B cell (primary cell): ENCODE results near the gene QSOX1. TPM values are rescaled to one million over a fixed set of nuclear protein-coding genes. Genes with fewer than 3 reads are reported as not detected.

ENCODE experiments used
- ATAC-seq: fragments of 200-7000 bp; cut with Tn5 transposase; one replicate; pipeline ENCODE4 v1.10.0; 2021; ENCODE audit warnings: low read depth, mild to moderate bottlenecking, moderate number of reproducible peaks, moderate library complexity
- CTCF ChIA-PET: fragments of 350-600 bp; sonication (Branson Sonifier 250); formaldehyde crosslinking; loops from one replicate; lab custom pipeline; 2021; ENCODE audit warnings: antibody characterized with exemption, inconsistent platforms; lab: Charles Lee
- POLR2A ChIA-PET: fragments of 350-600 bp; sonication (Branson Sonifier 250); formaldehyde crosslinking; loops from one replicate; lab custom pipeline; 2021; ENCODE audit warnings: antibody characterized with exemption; lab: Charles Lee
- DNase-seq: peaks from one replicate; pipeline ENCODE4 v3.0.0; 2013
- H2AFZ ChIP-seq: 2 replicates; pipeline ENCODE4 v1.6.1; 2012; ENCODE audit warnings: mild to moderate bottlenecking, low read depth, low read length; ENCODE audit not compliant: insufficient read depth, poor library complexity, severe bottlenecking
- H3K27ac ChIP-seq, 2 donors: 1 replicate in 1 of 2; 2 replicates in 1 of 2; pipeline ENCODE4 v1.5.1; 2012 to 2013; ENCODE audit warnings: low read length in 2 of 2, mild to moderate bottlenecking in 2 of 2, moderate library complexity in 1 of 2
- H3K27me3 ChIP-seq, 4 experiments: fragments of 200-600 bp in 1 of 4; sonication (generic) in 1 of 4; replicated peaks in 1 of 4; 1 replicate in 2 of 4; 2 replicates in 2 of 4; pipeline versions ENCODE4 v1.6.1 to v1.7.0; 2013 to 2016; ENCODE audit warnings: low read length in 3 of 4, mild to moderate bottlenecking in 2 of 4, mixed read lengths in 1 of 4, moderate library complexity in 1 of 4; ENCODE audit not compliant: insufficient read depth in 4 of 4, control insufficient read depth in 3 of 4; ENCODE audit errors: control extremely low read depth in 1 of 4
- H3K36me3 ChIP-seq, 2 experiments: replicated peaks in 1 of 2; 1 replicate in 1 of 2; 2 replicates in 1 of 2; pipeline versions ENCODE4 v1.6.1 to v1.7.1; 2013; ENCODE audit warnings: low read length in 1 of 2; ENCODE audit not compliant: insufficient read depth in 2 of 2, control insufficient read depth in 1 of 2; ENCODE audit errors: control extremely low read depth in 1 of 2, extremely low read depth in 1 of 2
- H3K4me1 ChIP-seq, 2 donors: fragments of 200-600 bp in 1 of 2; sonication (generic) in 1 of 2; 1 replicate in 1 of 2; 2 replicates in 1 of 2; pipeline versions ENCODE4 v1.5.1 to v1.6.1; 2013 to 2017; ENCODE audit warnings: low read length in 2 of 2; ENCODE audit not compliant: control insufficient read depth in 2 of 2, insufficient read depth in 2 of 2
- H3K4me2 ChIP-seq: replicated peaks from 2 replicates; pipeline ENCODE3; 2012; ENCODE audit warnings: mild to moderate bottlenecking, low read depth, low read length; ENCODE audit not compliant: poor library complexity, severe bottlenecking
- H3K4me3 ChIP-seq, 5 experiments: fragments of 200-600 bp in 1 of 5; sonication (generic) in 1 of 5; 1 replicate in 3 of 5; 2 replicates in 2 of 5; pipeline versions ENCODE4 v1.5.1 to v1.7.0; 2011 to 2016; ENCODE audit warnings: low read length in 4 of 5, mild to moderate bottlenecking in 4 of 5, low read depth in 2 of 5, control low read depth in 1 of 5, moderate library complexity in 1 of 5; ENCODE audit not compliant: insufficient read depth in 1 of 5; ENCODE audit errors: control extremely low read depth in 1 of 5, extremely low read depth in 1 of 5
- H3K79me2 ChIP-seq: fragments of 200-600 bp; sonication (generic); one replicate; pipeline ENCODE4 v1.6.0; 2016; ENCODE audit warnings: low read length; ENCODE audit not compliant: control insufficient read depth, insufficient read depth
- H3K9ac ChIP-seq: fragments of 200-600 bp; sonication (generic); 2 replicates; pipeline ENCODE4 v1.6.1; 2017; ENCODE audit warnings: mild to moderate bottlenecking, low read length, moderate library complexity
- H3K9me3 ChIP-seq, 3 donors: one replicate each; pipeline versions ENCODE4 v1.6.1 to v1.7.1; 2013; ENCODE audit warnings: low read length in 2 of 3; ENCODE audit not compliant: control insufficient read depth in 2 of 3, insufficient read depth in 1 of 3; ENCODE audit errors: control extremely low read depth in 1 of 3
- H4K20me1 ChIP-seq: 2 replicates; pipeline ENCODE4 v1.6.0; 2012; ENCODE audit warnings: mild to moderate bottlenecking, low read length; ENCODE audit not compliant: insufficient read depth, control insufficient read depth, poor library complexity, severe bottlenecking
- H3K27ac Mint-ChIP-seq: one replicate; pipeline ENCODE4 v1.8.0; 2021; ENCODE audit warnings: mixed read lengths
- H3K27me3 Mint-ChIP-seq: one replicate; pipeline ENCODE4 v1.8.0; 2021; ENCODE audit warnings: mixed read lengths
- H3K4me1 Mint-ChIP-seq: one replicate; pipeline ENCODE4 v1.8.0; 2021; ENCODE audit warnings: mixed read lengths
- H3K4me3 Mint-ChIP-seq: one replicate; pipeline ENCODE4 v1.8.0; 2021; ENCODE audit warnings: mixed read lengths
- H3K9me3 Mint-ChIP-seq: one replicate; pipeline ENCODE4 v1.8.0; 2022; ENCODE audit warnings: mixed read lengths; ENCODE audit not compliant: insufficient read depth
- CTCF ChIP-seq: fragments of 200-600 bp; IDR thresholded peaks from one replicate; pipeline ENCODE4 v1.8.0; 2022; ENCODE audit warnings: antibody characterized with exemption, mild to moderate bottlenecking
- EZH2 ChIP-seq: IDR thresholded peaks from 2 replicates; pipeline ENCODE4 v1.6.1; 2012; ENCODE audit warnings: borderline replicate concordance, low read depth, mild to moderate bottlenecking, moderate library complexity, low read length; ENCODE audit not compliant: insufficient read depth, poor library complexity, severe bottlenecking
- WGBS: methylation state at CpG from one replicate; pipeline ENCODE4 v1.1.5; 2013; ENCODE audit warnings: missing lambda C conversion rate; ENCODE audit not compliant: insufficient coverage; 5-methylcytosine and 5-hydroxymethylcytosine counted together
- intact Hi-C: fragments of 100-400 bp; cut with micrococcal nuclease; formaldehyde crosslinking; loops from one replicate; pipeline ENCODE4 v1.10.0; 2022
- polyA plus RNA-seq: library from polyadenylated mRNA; depleted of rRNA; stranded (reverse); fragments of >200 nt; gene quantifications from 2 replicates; pipeline ENCODE4 v1.2.3, GENCODE V29; 2012
- total RNA-seq, 2 donors: library from RNA; stranded (reverse); fragments of 120-200 nt in 1 of 2; gene quantifications; 1 replicate in 1 of 2; 2 replicates in 1 of 2; pipeline versions ENCODE4 v1.2.3 to v1.2.4, GENCODE V29; 2013 to 2022

The QSOX1 gene
- total and polyA plus RNA-seq, 2 donors (not counting 1 experiment from before 2014, with no cell fraction given), result 11.4 to 20.6 TPM

- Histone ChIP-seq H3K9ac (no peak overlapping the region), H3K4me3 (no peak overlapping the region), H3K4me2 (no peak overlapping the region), H3K27me3 (no peaks in the 10 kb centered on the region), H4K20me1 (no peaks in the 10 kb centered on the region), H3K27ac (no peak overlapping the region), H2AFZ (no peak overlapping the region), H3K36me3 (no peaks in the 10 kb centered on the region), H3K4me1 (no peaks in the 10 kb centered on the region), H3K79me2 (no peaks in the 10 kb centered on the region), H3K9me3 (no peaks in the 10 kb centered on the region)
- Mint-ChIP-seq H3K9me3 (no peaks in the 10 kb centered on the region), H3K4me1 (peaks cover 2% of the 10 kb centered on the region), H3K4me3 (no peak overlapping the region), H3K27ac (no peak overlapping the region), H3K27me3 (peaks cover 4% of the 10 kb centered on the region)
- 90% methylated on average over 12 of the region's 12 CpGs for WGBS
- intact Hi-C loops, result no loop called here
- CTCF ChIA-PET, result no interaction called here
- DNase-seq (no peak), ATAC-seq (no peak)
- POLR2A ChIA-PET, result no interaction called here
- TF ChIP-seq EZH2 (no peak), CTCF (no peak)
Observed at GRCh38 chr1:180211156-180211859, 56.6 kb downstream of the QSOX1 start.

- no peaks in the 10 kb centered on the region for H3K79me2 ChIP-seq
- intact Hi-C loops, result no loop called here
- ATAC-seq (no peak), DNase-seq (no peak)
- 91% methylated on average over 5 of the region's 8 CpGs for WGBS
- Mint-ChIP-seq H3K4me3 (no peak overlapping the region), H3K27ac (no peak overlapping the region), H3K9me3 (no peaks in the 10 kb centered on the region), H3K27me3 (peaks cover 4% of the 10 kb centered on the region), H3K4me1 (peaks cover 2% of the 10 kb centered on the region)
- no peak overlapping the region for H3K4me3 ChIP-seq
- H3K9ac ChIP-seq, result no peak overlapping the region
- no peaks in the 10 kb centered on the region for H4K20me1 ChIP-seq
- H3K4me2 ChIP-seq, result no peak overlapping the region
- no peaks in the 10 kb centered on the region for H3K4me1 ChIP-seq
- no peak overlapping the region for H2AFZ ChIP-seq
- no peak for TF ChIP-seq CTCF
- TF ChIP-seq EZH2, result no peak
- CTCF ChIA-PET, result no interaction called here
- H3K27ac ChIP-seq, result no peak overlapping the region
- POLR2A ChIA-PET, result no interaction called here
- H3K36me3 ChIP-seq, result no peaks in the 10 kb centered on the region
- no peaks in the 10 kb centered on the region for H3K27me3 ChIP-seq
- no peaks in the 10 kb centered on the region for H3K9me3 ChIP-seq
Observed at GRCh38 chr1:180211860-180212229, 57.2 kb downstream of the QSOX1 start.
